HepG2 (cell line): Measurements from ENCODE around the gene C14orf93. TPM values are rescaled to one million over a fixed set of nuclear protein-coding genes. Genes with fewer than 3 reads are reported as not detected.

Experiments used
- AGO2 ChIP-seq: fragments of 200-400 bp; formaldehyde crosslinking; optimal IDR thresholded peaks from 2 replicates; pipeline ENCODE3; 2017; ENCODE audit warnings: mild to moderate bottlenecking, low read depth, low read length, moderate library complexity
- HMG20A ChIP-seq: IDR thresholded peaks from 2 replicates; pipeline ENCODE4 v1.6.1; 2016; ENCODE audit warnings: borderline replicate concordance
- SALL2 ChIP-seq: sonication (generic); formaldehyde crosslinking; IDR thresholded peaks from 2 replicates; pipeline ENCODE4 v1.8.1; 2023; ENCODE audit warnings: mild to moderate bottlenecking, missing genetic modification reagents, inconsistent platforms
- ZSCAN5A ChIP-seq: sonication (generic); formaldehyde crosslinking; IDR thresholded peaks from 2 replicates; pipeline ENCODE4 v1.8.0; 2022; ENCODE audit warnings: mild to moderate bottlenecking, missing genetic modification reagents, borderline replicate concordance
- polyA plus RNA-seq, 8 experiments: library from polyadenylated mRNA; depleted of rRNA in 3 of 8; stranded (reverse) in 7 of 8; unstranded in 1 of 8; fragments of >200 nt; fragmentation: Illumina TruSeq in 4 of 8; extraction: Trizol in 4 of 8; gene quantifications; 2 replicates each; pipeline versions ENCODE4 v1.2.1 to v1.2.3, GENCODE V29; 2011 to 2016; ENCODE audit warnings: low read depth in 4 of 8, missing spikeins in 1 of 8, mixed read lengths in 1 of 8; ENCODE audit not compliant: insufficient read depth in 1 of 8
- total RNA-seq, 5 experiments: library from RNA; depleted of rRNA; stranded (reverse); fragments of >200 nt; fragmentation: Illumina TruSeq; extraction: Trizol; gene quantifications; 2 replicates each; pipeline ENCODE4 v1.2.3, GENCODE V29; 2016; ENCODE audit warnings: low read depth in 1 of 5
- TF ChIP-seq, protein P1 (sequence below): sonication (generic); formaldehyde crosslinking; IDR thresholded peaks from 2 replicates; pipeline ENCODE4 v1.9.0; 2021; ENCODE audit warnings: missing genetic modification reagents, mild to moderate bottlenecking, borderline replicate concordance
- TF ChIP-seq, protein P2 (sequence below), 2 experiments: sonication (generic) in 1 of 2; formaldehyde crosslinking in 1 of 2; IDR thresholded peaks; 2 replicates each; pipeline versions ENCODE4 v1.6.1 to v1.9.0; 2014 to 2022; ENCODE audit warnings: antibody characterized with exemption in 1 of 2, borderline replicate concordance in 1 of 2, inconsistent platforms in 1 of 2, low read depth in 1 of 2, missing genetic modification reagents in 1 of 2
- TF ChIP-seq, protein P3 (sequence below): sonication (generic); formaldehyde crosslinking; IDR thresholded peaks from 2 replicates; pipeline ENCODE4 v1.5.0; 2020; ENCODE audit warnings: missing genetic modification reagents, mild to moderate bottlenecking, borderline replicate concordance
- TF ChIP-seq, protein P4 (sequence below): sonication (generic); formaldehyde crosslinking; IDR thresholded peaks from one replicate; pipeline ENCODE4 v1.5.1; 2020; ENCODE audit warnings: mild to moderate bottlenecking, missing genetic modification reagents; ENCODE audit errors: not compliant biosample characterization

C14orf93 gene
- total and polyA plus RNA-seq, 2 of the 13 experiments (the other 11 are each of a cell fraction or from before 2014, with no cell fraction given): 11.4 to 22.5 TPM

DNA sequence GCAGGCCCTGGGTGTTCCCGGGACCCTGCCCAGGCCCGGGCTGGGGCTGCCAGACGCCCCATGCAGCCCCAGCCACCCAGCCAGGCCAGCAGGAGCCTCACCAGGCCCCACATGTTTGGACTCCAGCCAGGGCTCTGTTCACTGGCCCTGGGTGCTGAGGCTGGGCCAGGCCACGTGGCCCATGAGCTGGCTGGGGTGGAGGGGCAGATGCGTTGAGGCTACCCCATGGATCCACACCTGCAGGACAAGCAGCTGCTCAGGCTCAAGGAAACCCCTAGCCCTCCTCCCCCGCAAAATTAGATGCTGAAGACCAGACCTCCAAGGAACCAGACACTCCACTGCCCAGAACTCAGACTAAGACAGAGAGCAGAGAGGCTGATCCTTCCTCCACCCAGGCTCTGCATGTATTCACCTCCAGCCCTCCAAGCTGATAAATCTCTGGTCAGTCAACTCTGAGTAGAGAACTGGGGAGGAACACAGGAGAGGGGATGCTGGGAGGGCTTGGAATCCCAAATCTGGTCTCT is 45.7 kb upstream of the C14orf93 start (continued):
- TF ChIP-seq, protein P1, sequence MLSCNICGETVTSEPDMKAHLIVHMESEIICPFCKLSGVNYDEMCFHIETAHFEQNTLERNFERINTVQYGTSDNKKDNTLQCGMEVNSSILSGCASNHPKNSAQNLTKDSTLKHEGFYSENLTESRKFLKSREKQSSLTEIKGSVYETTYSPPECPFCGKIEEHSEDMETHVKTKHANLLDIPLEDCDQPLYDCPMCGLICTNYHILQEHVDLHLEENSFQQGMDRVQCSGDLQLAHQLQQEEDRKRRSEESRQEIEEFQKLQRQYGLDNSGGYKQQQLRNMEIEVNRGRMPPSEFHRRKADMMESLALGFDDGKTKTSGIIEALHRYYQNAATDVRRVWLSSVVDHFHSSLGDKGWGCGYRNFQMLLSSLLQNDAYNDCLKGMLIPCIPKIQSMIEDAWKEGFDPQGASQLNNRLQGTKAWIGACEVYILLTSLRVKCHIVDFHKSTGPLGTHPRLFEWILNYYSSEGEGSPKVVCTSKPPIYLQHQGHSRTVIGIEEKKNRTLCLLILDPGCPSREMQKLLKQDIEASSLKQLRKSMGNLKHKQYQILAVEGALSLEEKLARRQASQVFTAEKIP (CRISPR knock-in tag): no peak
- TF ChIP-seq, protein P2, sequence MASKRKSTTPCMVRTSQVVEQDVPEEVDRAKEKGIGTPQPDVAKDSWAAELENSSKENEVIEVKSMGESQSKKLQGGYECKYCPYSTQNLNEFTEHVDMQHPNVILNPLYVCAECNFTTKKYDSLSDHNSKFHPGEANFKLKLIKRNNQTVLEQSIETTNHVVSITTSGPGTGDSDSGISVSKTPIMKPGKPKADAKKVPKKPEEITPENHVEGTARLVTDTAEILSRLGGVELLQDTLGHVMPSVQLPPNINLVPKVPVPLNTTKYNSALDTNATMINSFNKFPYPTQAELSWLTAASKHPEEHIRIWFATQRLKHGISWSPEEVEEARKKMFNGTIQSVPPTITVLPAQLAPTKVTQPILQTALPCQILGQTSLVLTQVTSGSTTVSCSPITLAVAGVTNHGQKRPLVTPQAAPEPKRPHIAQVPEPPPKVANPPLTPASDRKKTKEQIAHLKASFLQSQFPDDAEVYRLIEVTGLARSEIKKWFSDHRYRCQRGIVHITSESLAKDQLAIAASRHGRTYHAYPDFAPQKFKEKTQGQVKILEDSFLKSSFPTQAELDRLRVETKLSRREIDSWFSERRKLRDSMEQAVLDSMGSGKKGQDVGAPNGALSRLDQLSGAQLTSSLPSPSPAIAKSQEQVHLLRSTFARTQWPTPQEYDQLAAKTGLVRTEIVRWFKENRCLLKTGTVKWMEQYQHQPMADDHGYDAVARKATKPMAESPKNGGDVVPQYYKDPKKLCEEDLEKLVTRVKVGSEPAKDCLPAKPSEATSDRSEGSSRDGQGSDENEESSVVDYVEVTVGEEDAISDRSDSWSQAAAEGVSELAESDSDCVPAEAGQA (IDR thresholded peaks at IDR 0.05; ENCODE audit: low read depth): no peak; the same call in 1 of the 2 replicates
- TF ChIP-seq, protein P2 (CRISPR knock-in tag; IDR thresholded peaks at IDR 0.05; ENCODE audit: borderline replicate concordance): no peak
- TF ChIP-seq SALL2 (CRISPR knock-in tag) (no peak), AGO2 (no peak), ZSCAN5A (CRISPR knock-in tag) (no peak), HMG20A (CRISPR knock-in tag) (no peak)
- TF ChIP-seq, protein P3, sequence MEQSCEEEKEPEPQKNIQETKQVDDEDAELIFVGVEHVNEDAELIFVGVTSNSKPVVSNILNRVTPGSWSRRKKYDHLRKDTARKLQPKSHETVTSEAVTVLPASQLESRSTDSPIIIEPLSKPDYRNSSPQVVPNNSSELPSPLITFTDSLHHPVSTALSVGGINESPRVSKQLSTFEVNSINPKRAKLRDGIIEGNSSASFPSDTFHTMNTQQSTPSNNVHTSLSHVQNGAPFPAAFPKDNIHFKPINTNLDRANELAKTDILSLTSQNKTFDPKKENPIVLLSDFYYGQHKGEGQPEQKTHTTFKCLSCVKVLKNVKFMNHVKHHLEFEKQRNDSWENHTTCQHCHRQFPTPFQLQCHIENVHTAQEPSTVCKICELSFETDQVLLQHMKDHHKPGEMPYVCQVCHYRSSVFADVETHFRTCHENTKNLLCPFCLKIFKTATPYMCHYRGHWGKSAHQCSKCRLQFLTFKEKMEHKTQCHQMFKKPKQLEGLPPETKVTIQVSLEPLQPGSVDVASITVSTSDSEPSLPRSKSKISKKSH: 0 out of 2 replicates have a peak, but pooled peaks have one; percentile 25
- TF ChIP-seq, protein P4, sequence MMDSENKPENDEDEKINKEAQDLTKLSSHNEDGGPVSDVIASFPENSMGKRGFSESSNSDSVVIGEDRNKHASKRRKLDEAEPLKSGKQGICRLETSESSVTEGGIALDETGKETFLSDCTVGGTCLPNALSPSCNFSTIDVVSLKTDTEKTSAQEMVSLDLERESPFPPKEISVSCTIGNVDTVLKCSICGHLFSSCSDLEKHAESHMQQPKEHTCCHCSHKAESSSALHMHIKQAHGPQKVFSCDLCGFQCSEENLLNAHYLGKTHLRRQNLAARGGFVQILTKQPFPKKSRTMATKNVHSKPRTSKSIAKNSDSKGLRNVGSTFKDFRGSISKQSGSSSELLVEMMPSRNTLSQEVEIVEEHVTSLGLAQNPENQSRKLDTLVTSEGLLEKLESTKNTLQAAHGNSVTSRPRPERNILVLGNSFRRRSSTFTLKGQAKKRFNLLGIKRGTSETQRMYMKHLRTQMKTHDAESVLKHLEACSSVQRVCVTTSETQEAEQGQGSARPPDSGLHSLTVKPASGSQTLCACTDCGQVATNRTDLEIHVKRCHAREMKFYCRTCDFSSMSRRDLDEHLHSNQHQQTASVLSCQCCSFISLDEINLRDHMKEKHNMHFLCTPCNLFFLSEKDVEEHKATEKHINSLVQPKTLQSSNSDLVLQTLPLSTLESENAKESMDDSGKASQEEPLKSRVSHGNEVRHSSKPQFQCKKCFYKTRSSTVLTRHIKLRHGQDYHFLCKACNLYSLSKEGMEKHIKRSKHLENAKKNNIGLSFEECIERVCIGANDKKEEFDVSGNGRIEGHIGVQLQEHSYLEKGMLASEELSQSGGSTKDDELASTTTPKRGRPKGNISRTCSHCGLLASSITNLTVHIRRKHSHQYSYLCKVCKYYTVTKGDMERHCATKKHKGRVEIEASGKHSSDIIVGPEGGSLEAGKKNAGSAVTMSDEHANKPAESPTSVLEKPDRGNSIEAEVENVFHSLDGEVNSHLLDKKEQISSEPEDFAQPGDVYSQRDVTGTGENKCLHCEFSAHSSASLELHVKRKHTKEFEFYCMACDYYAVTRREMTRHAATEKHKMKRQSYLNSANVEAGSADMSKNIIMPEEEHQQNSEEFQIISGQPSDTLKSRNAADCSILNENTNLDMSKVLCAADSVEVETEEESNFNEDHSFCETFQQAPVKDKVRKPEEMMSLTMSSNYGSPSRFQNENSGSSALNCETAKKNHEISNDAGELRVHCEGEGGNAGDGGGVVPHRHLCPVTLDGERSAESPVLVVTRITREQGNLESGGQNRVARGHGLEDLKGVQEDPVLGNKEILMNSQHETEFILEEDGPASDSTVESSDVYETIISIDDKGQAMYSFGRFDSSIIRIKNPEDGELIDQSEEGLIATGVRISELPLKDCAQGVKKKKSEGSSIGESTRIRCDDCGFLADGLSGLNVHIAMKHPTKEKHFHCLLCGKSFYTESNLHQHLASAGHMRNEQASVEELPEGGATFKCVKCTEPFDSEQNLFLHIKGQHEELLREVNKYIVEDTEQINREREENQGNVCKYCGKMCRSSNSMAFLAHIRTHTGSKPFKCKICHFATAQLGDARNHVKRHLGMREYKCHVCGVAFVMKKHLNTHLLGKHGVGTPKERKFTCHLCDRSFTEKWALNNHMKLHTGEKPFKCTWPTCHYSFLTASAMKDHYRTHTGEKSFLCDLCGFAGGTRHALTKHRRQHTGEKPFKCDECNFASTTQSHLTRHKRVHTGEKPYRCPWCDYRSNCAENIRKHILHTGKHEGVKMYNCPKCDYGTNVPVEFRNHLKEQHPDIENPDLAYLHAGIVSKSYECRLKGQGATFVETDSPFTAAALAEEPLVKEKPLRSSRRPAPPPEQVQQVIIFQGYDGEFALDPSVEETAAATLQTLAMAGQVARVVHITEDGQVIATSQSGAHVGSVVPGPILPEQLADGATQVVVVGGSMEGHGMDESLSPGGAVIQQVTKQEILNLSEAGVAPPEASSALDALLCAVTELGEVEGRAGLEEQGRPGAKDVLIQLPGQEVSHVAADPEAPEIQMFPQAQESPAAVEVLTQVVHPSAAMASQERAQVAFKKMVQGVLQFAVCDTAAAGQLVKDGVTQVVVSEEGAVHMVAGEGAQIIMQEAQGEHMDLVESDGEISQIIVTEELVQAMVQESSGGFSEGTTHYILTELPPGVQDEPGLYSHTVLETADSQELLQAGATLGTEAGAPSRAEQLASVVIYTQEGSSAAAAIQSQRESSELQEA (CRISPR knock-in tag): peak; percentile 11
